Mesendoderm (in vitro differentiated cells): ENCODE data around the gene AIFM3.

Source experiments
- DNase-seq: peaks from one replicate; pipeline ENCODE4 v3.0.0; 2013
- H2AK5ac ChIP-seq: 2 replicates; pipeline ENCODE4 v1.6.1; 2013; ENCODE audit warnings: low read length, inconsistent platforms
- H2BK120ac ChIP-seq: 2 replicates; pipeline ENCODE4 v1.6.1; 2013; ENCODE audit warnings: low read depth, mild to moderate bottlenecking, low read length, moderate library complexity, mixed read lengths
- H2BK15ac ChIP-seq: replicated peaks from 2 replicates; pipeline ENCODE4 v1.6.1; 2013; ENCODE audit warnings: low read depth, mild to moderate bottlenecking, moderate library complexity
- H2BK5ac ChIP-seq: 2 replicates; pipeline ENCODE4 v1.6.1; 2013; ENCODE audit warnings: low read length, inconsistent platforms
- H3K18ac ChIP-seq: 2 replicates; pipeline ENCODE4 v1.6.1; 2013; ENCODE audit warnings: mild to moderate bottlenecking, low read length, mixed read lengths
- H3K23ac ChIP-seq: one replicate; pipeline ENCODE4 v1.6.1; 2013; ENCODE audit warnings: low read length
- H3K27ac ChIP-seq: 2 replicates; pipeline ENCODE4 v1.5.1; 2013; ENCODE audit warnings: low read depth, mild to moderate bottlenecking, inconsistent platforms, low read length, moderate library complexity
- H3K27me3 ChIP-seq: 2 replicates; pipeline ENCODE4 v1.6.1; 2013; ENCODE audit warnings: low read length, control low read depth, mild to moderate bottlenecking, inconsistent platforms; ENCODE audit not compliant: insufficient read depth, poor library complexity
- H3K36me3 ChIP-seq: 2 replicates; pipeline ENCODE4 v1.6.1; 2013; ENCODE audit warnings: low read length, inconsistent platforms; ENCODE audit not compliant: control insufficient read depth, insufficient read depth
- H3K4ac ChIP-seq: one replicate; pipeline ENCODE4 v1.6.1; 2013; ENCODE audit warnings: low read depth, mild to moderate bottlenecking, low read length, moderate library complexity
- H3K4me1 ChIP-seq: 2 replicates; pipeline ENCODE4 v1.6.1; 2013; ENCODE audit warnings: low read depth, low read length, inconsistent platforms; ENCODE audit not compliant: control insufficient read depth
- H3K4me2 ChIP-seq: 2 replicates; pipeline ENCODE4 v1.6.1; 2013; ENCODE audit warnings: low read length
- H3K4me3 ChIP-seq: 2 replicates; pipeline ENCODE4 v1.5.1; 2013; ENCODE audit warnings: mild to moderate bottlenecking, low read length
- H3K56ac ChIP-seq: one replicate; pipeline ENCODE4 v1.6.1; 2013; ENCODE audit warnings: low read length
- H3K79me1 ChIP-seq: 2 replicates; pipeline ENCODE4 v1.6.1; 2013; ENCODE audit warnings: low read length, inconsistent platforms
- H3K79me2 ChIP-seq: 2 replicates; pipeline ENCODE4 v1.6.1; 2013; ENCODE audit warnings: mild to moderate bottlenecking, low read length; ENCODE audit not compliant: control insufficient read depth, insufficient read depth
- H3K9ac ChIP-seq: 2 replicates; pipeline ENCODE4 v1.6.1; 2013; ENCODE audit warnings: low read length, inconsistent platforms
- H4K5ac ChIP-seq: one replicate; pipeline ENCODE4 v1.6.1; 2013; ENCODE audit warnings: low read length
- H4K8ac ChIP-seq: one replicate; pipeline ENCODE4 v1.6.1; 2013; ENCODE audit warnings: low read depth, mild to moderate bottlenecking, control low read depth, low read length, moderate library complexity
- WGBS: extraction: QIAGEN DNeasy Blood & Tissue Kit; methylation state at CpG from one replicate; pipeline ENCODE4 v1.1.7; 2013; ENCODE audit warnings: low lambda C conversion rate, missing lambda C conversion rate; ENCODE audit not compliant: insufficient coverage; ENCODE audit errors: extremely low coverage; 5-methylcytosine and 5-hydroxymethylcytosine counted together

Gene AIFM3

DNA sequence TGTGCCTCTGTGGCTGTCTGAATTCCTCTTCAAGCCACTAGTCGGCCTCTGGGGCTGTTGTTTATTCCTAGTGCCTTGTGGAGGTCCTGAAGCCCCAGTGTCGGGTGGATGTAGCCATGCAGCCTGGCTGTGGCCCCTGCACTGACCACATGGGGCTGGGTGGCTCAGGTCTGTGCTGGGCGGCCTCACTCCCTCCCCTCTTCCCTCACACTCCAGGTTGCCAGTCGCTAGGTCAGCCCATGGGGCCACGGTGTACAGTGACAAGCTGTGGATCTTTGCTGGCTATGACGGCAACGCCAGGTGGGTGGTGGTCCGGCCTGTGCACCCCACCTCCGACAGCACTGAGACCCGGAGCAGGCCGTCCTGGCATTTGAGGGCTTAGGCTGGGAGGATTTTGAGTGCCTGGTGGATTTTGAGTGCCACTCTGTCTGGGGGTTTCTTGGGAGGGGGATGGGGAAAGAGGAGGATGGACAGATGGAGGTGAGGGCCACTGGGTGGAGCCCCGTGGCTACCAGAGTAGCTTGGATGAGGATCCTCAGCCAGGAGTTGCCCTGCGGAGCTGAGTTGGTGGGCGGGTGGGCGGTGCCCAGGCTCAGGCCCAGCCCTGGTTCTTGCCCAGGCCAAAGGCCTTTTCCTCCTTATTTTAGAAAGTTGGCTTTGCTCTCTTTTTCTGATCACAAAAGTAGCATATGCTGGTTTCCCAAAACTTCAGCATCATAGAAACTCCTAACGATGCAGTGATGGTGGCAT is 21.7 kb downstream of the AIFM3 start:
- no peak overlapping the region for H3K23ac ChIP-seq
- H3K4me2 ChIP-seq, result no peak overlapping the region
- no peak overlapping the region for H3K18ac ChIP-seq
- H3K79me2 ChIP-seq, result no peaks in the 10 kb centered on the region
- no peaks in the 10 kb centered on the region for H3K4me1 ChIP-seq
- H3K79me1 ChIP-seq, result no peaks in the 10 kb centered on the region
- H3K9ac ChIP-seq, result no peak overlapping the region
- H2BK5ac ChIP-seq, result no peak overlapping the region
- H3K27ac ChIP-seq, result no peak overlapping the region
- WGBS, result no CpG with 5 or more reads among the region's 16 CpGs
- H4K5ac ChIP-seq, result no peak overlapping the region
- no peak overlapping the region for H2BK120ac ChIP-seq
- H2AK5ac ChIP-seq, result no peak overlapping the region
- H3K4me3 ChIP-seq, result no peak overlapping the region
- no peak overlapping the region for H3K56ac ChIP-seq
- no peak overlapping the region for H4K8ac ChIP-seq
- no peak overlapping the region for H3K4ac ChIP-seq
- no peak for DNase-seq
- H2BK15ac ChIP-seq, result no peak overlapping the region
- no peaks in the 10 kb centered on the region for H3K27me3 ChIP-seq
- peaks cover 2% of the 10 kb centered on the region for H3K36me3 ChIP-seq

GRCh38 chr22:20989323-20990138 is 22.5 kb downstream of the AIFM3 start:
- H3K27me3 ChIP-seq, result no peaks in the 10 kb centered on the region
- no peak overlapping the region for H3K56ac ChIP-seq
- H3K79me2 ChIP-seq, result no peaks in the 10 kb centered on the region
- no peak overlapping the region for H3K4ac ChIP-seq
- no peak overlapping the region for H3K9ac ChIP-seq
- H3K36me3 ChIP-seq, result peaks cover 2% of the 10 kb centered on the region
- H4K8ac ChIP-seq, result no peak overlapping the region
- H2BK5ac ChIP-seq, result no peak overlapping the region
- H3K79me1 ChIP-seq, result no peaks in the 10 kb centered on the region
- H2BK120ac ChIP-seq, result no peak overlapping the region
- H3K4me3 ChIP-seq, result no peak overlapping the region
- H3K18ac ChIP-seq, result no peak overlapping the region
- no peak overlapping the region for H2BK15ac ChIP-seq
- H2AK5ac ChIP-seq, result no peak overlapping the region
- H3K4me1 ChIP-seq, result no peaks in the 10 kb centered on the region
- no peak overlapping the region for H4K5ac ChIP-seq
- DNase-seq, result no peak
- no peak overlapping the region for H3K4me2 ChIP-seq
- WGBS, result no CpG with 5 or more reads among the region's 17 CpGs
- H3K23ac ChIP-seq, result no peak overlapping the region
- H3K27ac ChIP-seq, result no peak overlapping the region

DNA sequence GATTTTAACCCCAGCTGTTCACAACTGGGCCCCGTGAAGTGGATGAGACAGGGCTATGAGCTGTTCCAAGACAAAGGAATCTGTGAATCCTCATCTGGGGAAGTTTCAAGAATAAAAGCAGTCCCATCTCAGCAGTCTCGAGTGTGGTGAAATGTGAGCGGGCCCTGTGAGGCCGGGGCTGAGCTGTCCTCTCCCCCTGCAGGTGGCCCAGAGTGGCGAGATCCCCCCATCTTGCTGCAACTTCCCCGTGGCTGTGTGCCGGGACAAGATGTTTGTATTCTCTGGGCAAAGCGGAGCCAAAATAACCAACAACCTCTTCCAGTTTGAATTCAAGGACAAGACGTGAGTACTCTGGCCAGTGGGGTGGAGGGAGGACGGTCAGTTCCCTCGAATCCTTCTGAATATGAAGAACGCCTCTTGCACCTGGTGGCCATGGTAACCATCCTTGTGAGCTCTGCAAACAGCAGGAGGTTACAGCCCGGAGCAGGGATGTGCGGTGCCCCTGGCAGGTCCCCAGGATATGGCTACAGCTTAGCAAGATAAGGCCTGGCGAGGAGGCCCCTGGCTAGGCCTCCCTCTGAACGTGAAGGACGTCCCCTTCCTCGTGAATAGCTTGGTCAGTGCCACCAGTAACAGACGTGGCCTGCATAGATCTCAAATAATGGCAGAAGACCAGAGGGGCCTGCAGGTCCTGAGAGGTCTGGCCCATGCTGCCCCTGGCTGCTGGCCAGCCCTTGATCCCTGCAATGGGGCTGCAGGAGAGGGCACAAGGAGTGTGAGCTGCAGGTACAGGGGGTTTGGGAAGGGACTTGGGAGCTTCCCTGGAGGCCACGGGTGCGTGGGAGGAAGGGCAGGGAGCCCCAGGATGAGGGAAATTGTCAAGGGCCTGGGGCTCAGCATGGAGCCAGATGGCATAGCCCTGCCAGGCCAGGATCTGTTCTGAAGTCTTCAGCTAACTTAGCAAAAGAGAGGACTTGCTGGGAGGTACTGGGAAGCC is 23.4 kb downstream of the AIFM3 start:
- H3K79me2 ChIP-seq, result no peaks in the 10 kb centered on the region
- H2BK5ac ChIP-seq, result no peak overlapping the region
- WGBS, result no CpG with 5 or more reads among the region's 21 CpGs
- peaks cover 2% of the 10 kb centered on the region for H3K36me3 ChIP-seq
- H3K4me2 ChIP-seq, result no peak overlapping the region
- no peak overlapping the region for H2BK15ac ChIP-seq
- H4K8ac ChIP-seq, result no peak overlapping the region
- no peaks in the 10 kb centered on the region for H3K79me1 ChIP-seq
- DNase-seq, result no peak
- H3K27me3 ChIP-seq, result no peaks in the 10 kb centered on the region
- no peak overlapping the region for H3K4me3 ChIP-seq
- no peak overlapping the region for H3K27ac ChIP-seq
- H3K18ac ChIP-seq, result no peak overlapping the region
- H2AK5ac ChIP-seq, result no peak overlapping the region
- no peak overlapping the region for H2BK120ac ChIP-seq
- H3K9ac ChIP-seq, result no peak overlapping the region
- no peak overlapping the region for H3K23ac ChIP-seq
- no peaks in the 10 kb centered on the region for H3K4me1 ChIP-seq
- no peak overlapping the region for H3K56ac ChIP-seq
- no peak overlapping the region for H4K5ac ChIP-seq
- no peak overlapping the region for H3K4ac ChIP-seq

DNA sequence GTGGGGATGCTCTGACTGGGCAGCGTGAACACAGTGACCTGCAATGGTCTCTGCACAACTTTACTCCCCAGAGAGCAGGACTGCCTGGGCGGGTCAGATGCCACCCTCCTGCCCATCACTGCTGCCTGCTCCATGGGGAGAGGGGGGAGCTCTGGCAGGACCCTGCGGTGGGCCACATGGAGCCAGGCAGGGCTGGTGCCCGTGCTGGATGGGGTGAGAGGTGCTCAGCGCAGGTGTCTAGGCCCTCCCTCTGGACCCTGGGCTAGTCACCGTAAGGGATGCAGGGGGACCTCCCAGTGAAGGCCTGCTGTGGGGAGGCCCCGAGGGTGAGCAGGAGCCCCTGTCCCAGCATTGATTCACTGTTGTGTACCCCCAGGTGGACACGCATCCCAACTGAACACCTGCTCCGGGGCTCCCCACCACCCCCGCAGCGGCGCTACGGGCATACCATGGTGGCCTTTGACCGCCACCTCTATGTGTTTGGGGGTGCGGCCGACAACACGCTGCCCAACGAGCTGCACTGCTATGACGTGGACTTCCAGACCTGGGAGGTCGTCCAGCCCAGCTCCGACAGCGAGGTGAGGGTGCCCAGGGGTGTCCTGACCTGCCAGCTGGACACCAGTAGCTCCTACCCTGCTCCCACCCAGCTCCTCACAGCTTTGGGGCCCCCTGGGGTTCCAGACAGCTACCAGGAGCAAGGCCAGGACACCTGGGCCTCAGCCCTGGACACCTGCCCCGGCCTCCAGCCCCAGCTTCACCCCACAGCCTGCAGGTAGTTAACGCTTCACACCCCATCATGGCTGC is 24.4 kb downstream of the AIFM3 start:
- no peaks in the 10 kb centered on the region for H3K4me1 ChIP-seq

DNA sequence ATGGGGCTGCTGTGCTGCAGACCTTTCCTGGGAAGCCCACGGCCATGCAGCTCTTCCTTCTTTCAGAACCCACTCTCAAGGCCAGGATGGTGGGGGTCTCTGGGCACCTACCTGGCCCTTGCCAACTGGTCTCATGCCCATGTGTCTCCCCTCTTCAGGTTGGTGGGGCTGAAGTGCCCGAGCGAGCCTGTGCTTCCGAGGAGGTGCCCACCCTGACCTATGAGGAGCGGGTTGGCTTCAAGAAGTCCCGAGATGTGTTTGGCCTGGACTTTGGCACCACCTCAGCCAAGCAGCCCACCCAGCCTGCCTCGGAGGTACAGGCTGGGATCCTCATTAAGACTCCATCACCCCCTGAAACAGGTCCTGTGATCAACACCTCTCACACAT is 25.0 kb downstream of the AIFM3 start:
- H4K8ac ChIP-seq, result no peak overlapping the region
- no peaks in the 10 kb centered on the region for H3K79me1 ChIP-seq
- no peak overlapping the region for H2BK120ac ChIP-seq
- H3K79me2 ChIP-seq, result no peaks in the 10 kb centered on the region
- no peak overlapping the region for H3K23ac ChIP-seq
- peaks cover 2% of the 10 kb centered on the region for H3K36me3 ChIP-seq
- no peak overlapping the region for H3K4ac ChIP-seq
- H3K18ac ChIP-seq, result no peak overlapping the region
- no peaks in the 10 kb centered on the region for H3K27me3 ChIP-seq
- H3K9ac ChIP-seq, result no peak overlapping the region
- H2AK5ac ChIP-seq, result no peak overlapping the region
- H2BK5ac ChIP-seq, result no peak overlapping the region
- no peak for DNase-seq
- no peak overlapping the region for H3K56ac ChIP-seq
- H3K4me2 ChIP-seq, result no peak overlapping the region
- no peak overlapping the region for H2BK15ac ChIP-seq
- H4K5ac ChIP-seq, result no peak overlapping the region
- H3K4me1 ChIP-seq, result no peaks in the 10 kb centered on the region
- H3K27ac ChIP-seq, result no peak overlapping the region
- H3K4me3 ChIP-seq, result no peak overlapping the region
- WGBS, result no CpG with 5 or more reads among the region's 7 CpGs

More for the DNA sequence above, 24.4 kb downstream of the AIFM3 start:
- Histone ChIP-seq H3K23ac (no peak overlapping the region), H3K9ac (no peak overlapping the region), H3K36me3 (peaks cover 2% of the 10 kb centered on the region), H3K79me2 (no peaks in the 10 kb centered on the region), H4K8ac (no peak overlapping the region), H2AK5ac (no peak overlapping the region), H3K27me3 (no peaks in the 10 kb centered on the region), H2BK15ac (no peak overlapping the region), H4K5ac (no peak overlapping the region), H2BK5ac (no peak overlapping the region), H2BK120ac (no peak overlapping the region), H3K56ac (no peak overlapping the region), H3K4ac (no peak overlapping the region), H3K79me1 (no peaks in the 10 kb centered on the region), H3K18ac (no peak overlapping the region), H3K27ac (no peak overlapping the region), H3K4me3 (no peak overlapping the region), H3K4me2 (no peak overlapping the region)
- no peak for DNase-seq
- no CpG with 5 or more reads among the region's 24 CpGs for WGBS
